GM13977 (cell line): ENCODE measurements around the gene WDFY4.

Experiments
- DNase-seq: peaks from one replicate; pipeline ENCODE4 v3.0.0; 2012; ENCODE audit warnings: low spot score
- in situ Hi-C: fragments of 300-500 bp; cut with MboI; formaldehyde crosslinking; loops from one replicate; pipeline ENCODE4 v1.12.0; 2022; ENCODE audit warnings: low sequenced_read_pairs, low pct_unique_long_range_greater_than_20kb, mixed read lengths, inconsistent platforms; ENCODE audit not compliant: unreplicated experiment
- TF ChIP-seq, protein P1 (sequence below): IDR thresholded peaks from 2 replicates; pipeline ENCODE4 v1.5.1; 2012; ENCODE audit warnings: mild to moderate bottlenecking, control low read depth; ENCODE audit not compliant: insufficient read depth; ENCODE audit errors: extremely low read depth, missing control alignments

Gene WDFY4

DNA sequence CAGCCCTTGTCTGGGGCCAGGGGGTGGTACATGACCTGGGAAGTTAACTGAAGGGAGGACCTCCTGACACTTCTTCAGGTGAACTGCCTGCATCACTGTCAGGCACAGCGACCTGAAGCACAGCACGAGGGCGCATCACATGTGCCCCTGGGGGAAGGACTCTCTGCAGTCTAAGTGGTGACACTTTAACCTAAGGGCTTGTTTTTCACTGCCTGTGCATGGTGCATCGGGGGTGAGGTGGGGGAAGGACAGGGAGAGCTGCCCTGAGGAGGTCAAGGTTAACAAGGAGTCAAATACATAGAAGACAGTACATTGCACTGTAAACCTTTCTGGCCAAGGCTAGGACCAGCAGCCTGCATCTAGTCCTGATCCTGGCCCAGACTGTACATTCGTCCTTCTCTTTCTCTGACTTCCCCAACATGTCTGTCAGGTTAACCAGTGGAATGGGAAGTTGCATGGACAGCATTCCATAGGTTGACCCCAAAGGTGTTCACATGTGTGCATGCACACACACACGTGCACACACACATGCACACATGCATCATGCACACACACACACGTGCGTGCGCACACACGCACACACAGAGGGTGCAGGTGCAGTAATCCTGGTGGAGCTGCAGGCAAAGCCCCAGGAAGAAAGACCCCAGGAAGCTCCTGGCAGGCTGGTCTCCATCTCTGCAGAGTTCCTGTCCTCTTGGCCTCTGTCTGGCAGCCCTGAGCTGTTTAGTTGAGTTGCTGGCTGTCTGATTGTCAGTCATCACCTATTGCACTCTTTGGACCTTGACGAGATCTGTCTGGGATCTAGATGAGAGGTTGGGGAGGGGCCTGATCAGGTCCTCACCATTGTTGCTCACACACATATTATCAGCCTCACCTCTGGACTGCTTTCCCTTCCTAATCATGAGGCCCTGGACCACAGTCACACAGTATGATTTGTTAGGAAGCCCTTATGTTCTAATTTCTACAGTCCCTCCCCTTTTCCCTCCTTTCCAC lies 37.8 kb downstream of the WDFY4 start:
- DNase-seq = no peak
- in situ Hi-C loops = no loop called here
- TF ChIP-seq, protein P1, sequence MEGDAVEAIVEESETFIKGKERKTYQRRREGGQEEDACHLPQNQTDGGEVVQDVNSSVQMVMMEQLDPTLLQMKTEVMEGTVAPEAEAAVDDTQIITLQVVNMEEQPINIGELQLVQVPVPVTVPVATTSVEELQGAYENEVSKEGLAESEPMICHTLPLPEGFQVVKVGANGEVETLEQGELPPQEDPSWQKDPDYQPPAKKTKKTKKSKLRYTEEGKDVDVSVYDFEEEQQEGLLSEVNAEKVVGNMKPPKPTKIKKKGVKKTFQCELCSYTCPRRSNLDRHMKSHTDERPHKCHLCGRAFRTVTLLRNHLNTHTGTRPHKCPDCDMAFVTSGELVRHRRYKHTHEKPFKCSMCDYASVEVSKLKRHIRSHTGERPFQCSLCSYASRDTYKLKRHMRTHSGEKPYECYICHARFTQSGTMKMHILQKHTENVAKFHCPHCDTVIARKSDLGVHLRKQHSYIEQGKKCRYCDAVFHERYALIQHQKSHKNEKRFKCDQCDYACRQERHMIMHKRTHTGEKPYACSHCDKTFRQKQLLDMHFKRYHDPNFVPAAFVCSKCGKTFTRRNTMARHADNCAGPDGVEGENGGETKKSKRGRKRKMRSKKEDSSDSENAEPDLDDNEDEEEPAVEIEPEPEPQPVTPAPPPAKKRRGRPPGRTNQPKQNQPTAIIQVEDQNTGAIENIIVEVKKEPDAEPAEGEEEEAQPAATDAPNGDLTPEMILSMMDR = no peak

DNA sequence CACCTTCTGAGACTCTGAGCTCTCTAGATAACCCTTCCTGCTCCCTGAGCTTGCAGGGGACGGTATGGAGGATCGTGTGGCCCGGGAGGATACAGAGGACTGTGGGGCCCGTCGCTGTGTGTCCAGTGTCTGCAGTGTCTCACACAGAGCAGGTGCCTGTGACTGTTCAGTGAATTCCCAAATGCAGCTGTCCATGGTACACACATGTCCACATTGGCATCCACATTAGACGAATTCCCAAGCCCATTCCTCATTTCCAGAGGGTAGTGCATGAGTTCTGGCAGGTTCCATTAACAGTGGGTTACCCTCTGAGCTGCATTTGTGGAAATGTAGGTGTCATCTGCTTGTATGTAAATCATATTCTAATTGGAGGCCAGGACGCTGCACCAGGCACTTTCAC lies 39.5 kb downstream of the WDFY4 start:
- DNase-seq = no peak
- TF ChIP-seq, protein P1 = no peak
- in situ Hi-C loops = no loop called here

GRCh38 chr10:48725708-48726107 lies 41.0 kb downstream of the WDFY4 start:
- in situ Hi-C loops = no loop called here
- TF ChIP-seq, protein P1 = no peak
- DNase-seq = no peak

DNA sequence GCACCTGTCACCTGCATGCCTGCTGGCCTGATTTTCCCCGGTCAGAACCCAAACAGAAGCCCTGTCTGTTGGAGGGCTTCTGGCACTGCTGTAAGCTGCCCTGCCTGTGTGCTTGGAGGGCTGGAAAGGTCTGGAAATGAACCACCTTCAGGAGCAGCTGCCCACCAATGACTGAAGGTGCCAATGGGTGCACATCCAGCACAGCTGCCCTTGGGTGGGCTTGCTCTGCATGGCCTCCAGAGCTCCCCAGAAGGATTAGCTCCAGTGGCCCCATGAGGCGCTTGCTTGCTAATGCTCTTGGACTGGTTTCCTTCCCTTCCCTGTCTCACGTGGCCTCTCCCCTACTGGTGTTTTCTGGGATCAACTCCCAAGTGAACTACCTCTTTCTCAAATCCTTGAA lies 43.2 kb downstream of the WDFY4 start:
- in situ Hi-C loops = no loop called here

DNA sequence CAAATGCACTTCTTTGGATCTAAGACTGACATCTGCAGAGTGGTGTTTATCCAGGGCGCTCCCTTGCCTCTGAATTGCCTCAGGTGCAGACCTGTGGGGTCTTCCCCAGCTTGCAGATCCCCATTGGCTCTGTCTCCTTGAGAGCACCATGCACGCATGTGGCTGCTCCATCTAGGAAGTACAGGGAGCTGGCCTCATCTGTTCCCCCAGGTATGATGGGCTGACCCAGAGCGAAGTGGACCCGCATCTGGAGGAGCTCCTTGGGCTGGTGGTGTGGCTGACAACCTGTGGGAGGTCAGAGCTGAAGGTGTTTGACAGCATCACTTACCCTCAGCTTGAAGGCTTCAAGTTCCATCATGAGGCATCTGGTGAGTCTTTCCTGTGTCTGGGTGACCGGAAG lies 44.5 kb downstream of the WDFY4 start:
- TF ChIP-seq, protein P1 = no peak
- no peak for DNase-seq
- in situ Hi-C loops = no loop called here

More for the DNA sequence above, 43.2 kb downstream of the WDFY4 start:
- TF ChIP-seq, protein P1 = no peak
- no peak for DNase-seq

GRCh38 chr10:48729941-48730457 lies 45.3 kb downstream of the WDFY4 start:
- in situ Hi-C loops = no loop called here
- TF ChIP-seq, protein P1 = no peak
- DNase-seq = no peak
